OCI-LY3 (cell line): Measurements from ENCODE around the gene SWT1.

Experiments
- H2AFZ ChIP-seq: fragments of 200-600, 300-600 bp; shearing (Covaris generic); 2 replicates; pipeline ENCODE4 v1.6.0; 2014; ENCODE audit warnings: antibody characterized with exemption, low read depth, low read length
- H3K27ac ChIP-seq: fragments of 200-600, 300-600 bp; sonication (generic); 2 replicates; pipeline ENCODE4 v1.5.1; 2014; ENCODE audit warnings: mild to moderate bottlenecking, low read length, moderate library complexity, mixed read lengths
- H3K27me3 ChIP-seq: fragments of 200-600, 300-600 bp; sonication (generic); 2 replicates; pipeline ENCODE4 v1.6.1; 2014; ENCODE audit warnings: low read depth, low read length, mixed read lengths
- H3K36me3 ChIP-seq: fragments of 200-600, 300-600 bp; sonication (generic); replicated peaks from 2 replicates; pipeline ENCODE3; 2014; ENCODE audit warnings: low read depth, low read length, mixed read lengths
- H3K4me1 ChIP-seq: fragments of 300-600, 200-600 bp; sonication (generic); 2 replicates; pipeline ENCODE4 v1.6.1; 2014; ENCODE audit warnings: low read length, mixed read lengths
- H3K4me2 ChIP-seq: fragments of 200-600, 300-600 bp; sonication (generic); 2 replicates; pipeline ENCODE4 v1.6.1; 2014; ENCODE audit warnings: low read length, mixed read lengths
- H3K4me3 ChIP-seq: fragments of 300-600, 200-600 bp; sonication (generic); 2 replicates; pipeline ENCODE4 v1.5.1; 2014; ENCODE audit warnings: antibody characterized with exemption, mild to moderate bottlenecking, low read length, moderate library complexity
- H3K79me2 ChIP-seq: fragments of 300-600, 200-600 bp; shearing (Covaris generic); 2 replicates; pipeline ENCODE4 v1.6.1; 2014; ENCODE audit warnings: mild to moderate bottlenecking, low read length, mixed read lengths
- H3K9ac ChIP-seq: fragments of 300-600, 200-600 bp; shearing (Covaris generic); 2 replicates; pipeline ENCODE4 v1.6.0; 2014; ENCODE audit warnings: mild to moderate bottlenecking, low read length, moderate library complexity
- H3K9me3 ChIP-seq: fragments of 200-600, 300-600 bp; shearing (Covaris generic); 2 replicates; pipeline ENCODE4 v1.6.1; 2014; ENCODE audit warnings: low read length, mixed read lengths; ENCODE audit not compliant: insufficient read depth
- H4K20me1 ChIP-seq: fragments of 200-600, 300-600 bp; sonication (generic); 2 replicates; pipeline ENCODE4 v1.6.1; 2016; ENCODE audit warnings: low read length, mixed read lengths; ENCODE audit not compliant: insufficient read depth
- EZH2phosphoT487 ChIP-seq: fragments of 200-600 bp; shearing (Covaris generic); IDR thresholded peaks from 2 replicates; pipeline ENCODE4 v1.6.1; 2018; ENCODE audit warnings: antibody characterized with exemption, mixed run types, low read depth
- TF ChIP-seq, protein P1 (sequence below): fragments of 200-600, 300-600 bp; sonication (generic); IDR thresholded peaks from 2 replicates; pipeline ENCODE4 v1.5.1; 2014; ENCODE audit warnings: antibody characterized with exemption, low read length, low read depth

SWT1 gene

DNA sequence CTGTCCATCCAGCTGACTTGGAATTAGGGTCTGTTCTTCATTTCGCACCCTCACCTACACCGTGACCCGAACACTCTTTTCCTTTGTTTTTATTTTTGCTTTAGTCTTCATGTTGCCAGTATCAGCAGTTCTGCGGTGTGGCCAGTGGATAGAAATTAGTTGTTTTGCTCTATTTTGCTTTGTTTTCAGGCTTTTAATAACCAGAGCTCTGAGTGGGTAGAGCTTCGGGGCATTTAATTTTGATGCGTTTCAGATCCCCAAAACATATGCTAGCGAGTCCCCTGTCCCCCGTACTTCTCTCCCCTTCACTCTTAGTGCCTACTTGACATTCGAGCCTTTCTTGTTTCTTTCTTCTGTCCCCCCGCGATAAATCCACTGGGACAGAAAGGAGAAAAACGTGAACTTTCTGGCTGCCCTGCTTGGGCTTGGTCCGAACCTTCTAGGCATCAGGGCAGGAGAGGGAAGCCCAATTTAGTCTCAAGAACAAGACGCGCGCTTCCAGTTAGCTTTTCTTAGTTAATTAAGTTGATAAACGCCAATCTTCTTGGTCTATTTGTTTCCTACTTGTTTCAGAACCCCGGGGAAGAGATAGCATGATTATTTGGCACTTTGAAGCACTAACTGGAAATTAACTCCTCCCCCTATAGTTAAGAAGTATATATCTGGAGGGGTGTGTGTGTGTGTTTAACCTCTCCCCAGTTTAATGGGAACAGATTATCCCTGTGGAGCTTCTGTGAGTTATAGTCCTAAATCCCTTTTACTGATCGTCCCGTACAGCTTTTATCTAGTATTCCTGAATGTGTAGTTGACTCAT, 839 bp downstream of the SWT1 start:
- Histone ChIP-seq H3K4me1 (peaks cover 18% of the 10 kb centered on the region), H3K9ac (peak overlapping the region; percentile 71), H4K20me1 (no peaks in the 10 kb centered on the region), H3K27ac (peak overlapping the region; percentile 60; the same call in 1 of the 2 replicates), H3K4me2 (peak overlapping the region; percentile 78), H3K9me3 (no peaks in the 10 kb centered on the region), H3K27me3 (no peaks in the 10 kb centered on the region), H2AFZ (peak overlapping the region; percentile 55), H3K36me3 (no peaks in the 10 kb centered on the region), H3K79me2 (peaks cover 23% of the 10 kb centered on the region), H3K4me3 (peak overlapping the region; percentile 83)
- TF ChIP-seq EZH2phosphoT487, result no peak
- TF ChIP-seq, protein P1, sequence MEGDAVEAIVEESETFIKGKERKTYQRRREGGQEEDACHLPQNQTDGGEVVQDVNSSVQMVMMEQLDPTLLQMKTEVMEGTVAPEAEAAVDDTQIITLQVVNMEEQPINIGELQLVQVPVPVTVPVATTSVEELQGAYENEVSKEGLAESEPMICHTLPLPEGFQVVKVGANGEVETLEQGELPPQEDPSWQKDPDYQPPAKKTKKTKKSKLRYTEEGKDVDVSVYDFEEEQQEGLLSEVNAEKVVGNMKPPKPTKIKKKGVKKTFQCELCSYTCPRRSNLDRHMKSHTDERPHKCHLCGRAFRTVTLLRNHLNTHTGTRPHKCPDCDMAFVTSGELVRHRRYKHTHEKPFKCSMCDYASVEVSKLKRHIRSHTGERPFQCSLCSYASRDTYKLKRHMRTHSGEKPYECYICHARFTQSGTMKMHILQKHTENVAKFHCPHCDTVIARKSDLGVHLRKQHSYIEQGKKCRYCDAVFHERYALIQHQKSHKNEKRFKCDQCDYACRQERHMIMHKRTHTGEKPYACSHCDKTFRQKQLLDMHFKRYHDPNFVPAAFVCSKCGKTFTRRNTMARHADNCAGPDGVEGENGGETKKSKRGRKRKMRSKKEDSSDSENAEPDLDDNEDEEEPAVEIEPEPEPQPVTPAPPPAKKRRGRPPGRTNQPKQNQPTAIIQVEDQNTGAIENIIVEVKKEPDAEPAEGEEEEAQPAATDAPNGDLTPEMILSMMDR, result no peak

DNA sequence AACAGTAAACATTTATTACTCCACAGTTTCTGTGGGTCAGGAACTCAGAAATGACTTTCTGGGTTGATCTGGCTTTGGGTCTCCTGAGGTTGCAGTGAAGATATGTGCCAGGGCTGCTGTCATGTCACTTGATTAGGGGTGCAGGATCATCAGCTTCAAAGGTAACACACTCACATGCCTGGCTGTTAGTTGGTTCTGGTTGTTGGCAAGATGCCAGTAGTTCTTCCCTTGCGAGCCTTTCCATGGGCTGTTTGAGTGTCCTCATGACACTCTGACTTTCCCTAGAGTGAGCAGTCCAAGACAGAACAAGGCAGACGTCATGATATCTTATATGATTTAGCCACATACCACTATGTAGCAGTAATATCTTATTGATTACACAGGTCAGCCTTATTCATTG, 1.8 kb downstream of the SWT1 start:
- H2AFZ ChIP-seq, result no peak overlapping the region
- H3K79me2 ChIP-seq, result peaks cover 23% of the 10 kb centered on the region
- no peak overlapping the region for H3K27ac ChIP-seq
- TF ChIP-seq EZH2phosphoT487, result no peak
- TF ChIP-seq, protein P1, result no peak
- H3K9me3 ChIP-seq, result no peaks in the 10 kb centered on the region
- peaks cover 13% of the 10 kb centered on the region for H3K4me1 ChIP-seq
- H3K4me2 ChIP-seq, result no peak overlapping the region
- no peak overlapping the region for H3K9ac ChIP-seq
- H3K4me3 ChIP-seq, result no peak overlapping the region
- no peaks in the 10 kb centered on the region for H3K27me3 ChIP-seq
- no peaks in the 10 kb centered on the region for H4K20me1 ChIP-seq
- no peaks in the 10 kb centered on the region for H3K36me3 ChIP-seq

DNA sequence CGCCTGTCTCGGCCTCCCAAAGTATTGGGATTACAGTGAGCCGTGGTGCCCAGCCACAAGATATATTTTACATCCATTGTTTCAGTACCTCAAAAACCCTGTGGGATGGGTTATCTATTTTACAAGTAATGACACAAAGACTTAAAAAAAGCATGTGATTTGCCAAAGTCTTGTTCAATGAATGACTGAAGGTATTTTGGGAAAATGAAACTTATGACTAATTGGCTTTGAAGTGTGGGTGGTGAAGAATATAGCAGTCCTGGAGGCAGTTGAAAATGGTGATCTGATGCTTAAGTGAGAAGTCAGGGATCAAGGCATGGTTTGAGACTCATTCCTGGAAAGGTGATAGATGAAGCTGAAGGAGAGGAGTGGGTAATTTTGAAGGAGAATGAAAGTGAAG, 3.0 kb downstream of the SWT1 start:
- Histone ChIP-seq H3K9ac (no peak overlapping the region), H3K4me1 (peaks cover 12% of the 10 kb centered on the region), H3K9me3 (no peaks in the 10 kb centered on the region), H3K4me2 (no peak overlapping the region), H3K79me2 (peaks cover 16% of the 10 kb centered on the region), H2AFZ (no peak overlapping the region), H4K20me1 (no peaks in the 10 kb centered on the region), H3K4me3 (no peak overlapping the region), H3K27me3 (no peaks in the 10 kb centered on the region), H3K27ac (no peak overlapping the region), H3K36me3 (no peaks in the 10 kb centered on the region)
- no peak for TF ChIP-seq EZH2phosphoT487
- TF ChIP-seq, protein P1, result no peak

DNA sequence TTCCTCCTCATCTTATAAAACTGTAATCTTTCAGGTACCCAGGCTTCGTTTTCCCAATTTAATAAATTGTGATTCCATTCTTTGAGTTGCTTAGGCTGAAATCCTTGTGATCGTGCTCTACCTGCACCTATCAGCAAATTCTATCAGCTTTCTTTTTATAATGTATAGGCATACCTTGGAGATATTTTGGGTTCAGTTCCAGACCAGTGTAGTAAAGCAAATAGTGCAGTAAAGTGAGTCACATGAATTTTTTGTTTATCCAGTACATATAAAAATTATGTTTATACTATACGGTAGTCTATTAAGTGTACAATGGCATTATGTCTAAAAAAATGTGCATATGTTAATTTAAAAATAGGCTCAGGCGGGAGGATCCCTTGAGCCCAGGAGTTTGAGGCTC, 5.5 kb downstream of the SWT1 start:
- Histone ChIP-seq H3K79me2 (no peaks in the 10 kb centered on the region), H2AFZ (no peak overlapping the region), H3K27ac (no peak overlapping the region), H3K4me3 (no peak overlapping the region), H3K4me1 (peaks cover 4% of the 10 kb centered on the region; the same call in 1 of the 2 replicates), H3K9ac (no peak overlapping the region), H3K9me3 (no peaks in the 10 kb centered on the region), H4K20me1 (no peaks in the 10 kb centered on the region), H3K4me2 (no peak overlapping the region), H3K36me3 (no peaks in the 10 kb centered on the region), H3K27me3 (no peaks in the 10 kb centered on the region)
- TF ChIP-seq, protein P1, result no peak
- no peak for TF ChIP-seq EZH2phosphoT487
